ENCODE results near the gene SLC8A2. TPM values are rescaled to one million over a fixed set of nuclear protein-coding genes. Genes with fewer than 3 reads are reported as not detected.

SLC8A2 gene
- total RNA-seq, 1 experiment from 2014 or later = 0.10 TPM

DNA sequence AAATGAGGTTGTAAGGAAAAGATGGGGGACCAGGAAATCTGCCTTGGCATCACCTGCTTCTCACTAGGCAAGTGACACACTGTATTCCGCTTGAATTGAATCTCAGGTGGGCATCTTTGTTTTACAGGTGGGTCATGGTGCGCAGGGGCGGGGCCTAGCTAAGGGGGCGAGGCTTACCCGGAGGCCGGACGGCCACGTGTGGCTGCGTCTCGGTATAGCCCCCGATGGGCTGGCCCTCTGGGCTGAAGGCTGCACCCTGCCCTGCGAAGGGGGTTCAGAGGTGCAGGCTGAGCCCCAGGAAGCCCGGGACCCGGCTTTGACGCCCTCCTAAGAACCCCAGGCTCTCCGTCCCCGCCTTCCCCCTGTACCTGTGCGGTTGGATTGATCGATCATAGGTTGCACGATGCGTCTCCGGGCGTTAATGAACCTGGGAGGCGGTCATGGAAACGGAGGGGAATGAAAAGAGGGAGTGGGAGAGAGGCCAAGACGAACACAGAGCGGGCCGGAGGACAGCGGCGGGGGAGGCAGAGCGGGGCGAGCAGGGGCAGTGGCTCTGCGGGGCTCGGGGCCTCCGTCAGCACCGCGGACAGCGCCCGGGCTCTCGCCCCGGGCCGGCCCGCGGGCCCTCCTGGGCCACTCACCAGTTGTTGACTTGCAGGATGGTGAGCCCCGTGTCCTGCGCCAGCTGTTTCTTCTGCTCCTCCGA lies 64.8 kb downstream of the SLC8A2 start:
- no peak overlapping the region for H3K27ac ChIP-seq (ENCODE audit: low read length)
- in situ Hi-C loops (cut with HindIII; ENCODE audit: low pct_unique_long_range_greater_than_20kb, low sequenced_read_pairs) = no loop called here
- no peaks in the 10 kb centered on the region for H3K36me3 ChIP-seq (ENCODE audit: control insufficient read depth, insufficient read depth, low read length)
- POLR2A ChIA-PET = no interaction called here
- ATAC-seq = peak; percentile 54
- intact Hi-C loops (cut with micrococcal nuclease; ENCODE audit: unreplicated experiment) = no loop called here
- BruUV-seq (replicated peaks) = no TSS peak
- H3K4me3 ChIP-seq (ENCODE audit: low read depth in 2 of 2, low read length in 2 of 2) = no peak overlapping the region
- CTCF ChIA-PET = no interaction called here
- no peak for DNase-seq (ENCODE audit: low read depth, low spot score)
- no peak for TF ChIP-seq TCF7L2 (IDR thresholded peaks at IDR 0.05; ENCODE audit: low read depth, low read length)
- TF ChIP-seq, protein P1, sequence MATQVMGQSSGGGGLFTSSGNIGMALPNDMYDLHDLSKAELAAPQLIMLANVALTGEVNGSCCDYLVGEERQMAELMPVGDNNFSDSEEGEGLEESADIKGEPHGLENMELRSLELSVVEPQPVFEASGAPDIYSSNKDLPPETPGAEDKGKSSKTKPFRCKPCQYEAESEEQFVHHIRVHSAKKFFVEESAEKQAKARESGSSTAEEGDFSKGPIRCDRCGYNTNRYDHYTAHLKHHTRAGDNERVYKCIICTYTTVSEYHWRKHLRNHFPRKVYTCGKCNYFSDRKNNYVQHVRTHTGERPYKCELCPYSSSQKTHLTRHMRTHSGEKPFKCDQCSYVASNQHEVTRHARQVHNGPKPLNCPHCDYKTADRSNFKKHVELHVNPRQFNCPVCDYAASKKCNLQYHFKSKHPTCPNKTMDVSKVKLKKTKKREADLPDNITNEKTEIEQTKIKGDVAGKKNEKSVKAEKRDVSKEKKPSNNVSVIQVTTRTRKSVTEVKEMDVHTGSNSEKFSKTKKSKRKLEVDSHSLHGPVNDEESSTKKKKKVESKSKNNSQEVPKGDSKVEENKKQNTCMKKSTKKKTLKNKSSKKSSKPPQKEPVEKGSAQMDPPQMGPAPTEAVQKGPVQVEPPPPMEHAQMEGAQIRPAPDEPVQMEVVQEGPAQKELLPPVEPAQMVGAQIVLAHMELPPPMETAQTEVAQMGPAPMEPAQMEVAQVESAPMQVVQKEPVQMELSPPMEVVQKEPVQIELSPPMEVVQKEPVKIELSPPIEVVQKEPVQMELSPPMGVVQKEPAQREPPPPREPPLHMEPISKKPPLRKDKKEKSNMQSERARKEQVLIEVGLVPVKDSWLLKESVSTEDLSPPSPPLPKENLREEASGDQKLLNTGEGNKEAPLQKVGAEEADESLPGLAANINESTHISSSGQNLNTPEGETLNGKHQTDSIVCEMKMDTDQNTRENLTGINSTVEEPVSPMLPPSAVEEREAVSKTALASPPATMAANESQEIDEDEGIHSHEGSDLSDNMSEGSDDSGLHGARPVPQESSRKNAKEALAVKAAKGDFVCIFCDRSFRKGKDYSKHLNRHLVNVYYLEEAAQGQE (IDR thresholded peaks at IDR 0.05; ENCODE audit: insufficient read depth in 1 of 2, low read depth in 2 of 2, low read length in 1 of 2) = peak; percentile 82 to 91
- no peaks in the 10 kb centered on the region for H3K4me1 ChIP-seq (ENCODE audit: control insufficient read depth, insufficient read depth, low read length)
- no peaks in the 10 kb centered on the region for H3K9me3 ChIP-seq (ENCODE audit: control insufficient read depth, insufficient read depth, low read depth, low read length)
- H3K27me3 ChIP-seq (ENCODE audit: control insufficient read depth, insufficient read depth, low read length) = no peaks in the 10 kb centered on the region

DNA sequence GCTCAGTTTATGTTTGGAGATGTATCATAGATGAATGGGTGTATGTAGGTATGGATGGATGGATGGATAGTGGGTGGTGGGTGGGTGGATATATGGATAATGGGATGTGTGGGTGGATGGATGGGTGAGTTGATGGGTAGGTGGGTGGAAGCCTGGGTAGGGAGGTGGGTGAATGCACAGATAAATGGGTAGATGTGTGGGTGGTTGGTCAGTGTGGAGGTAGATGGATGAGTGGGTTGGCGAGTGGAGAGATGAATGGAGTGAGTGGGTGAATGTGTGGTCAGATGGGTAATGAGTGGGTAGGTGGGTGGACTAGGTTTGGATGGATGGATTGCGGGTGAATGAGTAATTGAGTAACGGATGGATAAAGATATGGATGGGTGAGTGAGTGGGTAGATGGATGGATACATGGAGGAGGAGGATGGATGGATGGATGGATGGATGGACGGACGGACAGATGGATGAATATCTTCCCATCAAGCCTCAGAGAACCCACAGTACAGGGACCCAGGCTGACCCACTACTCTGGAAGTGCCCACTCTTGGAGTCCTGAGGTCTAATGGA lies 65.8 kb downstream of the SLC8A2 start:
- H3K27ac ChIP-seq (ENCODE audit: low read length) = no peak overlapping the region
- H3K4me1 ChIP-seq (ENCODE audit: control insufficient read depth, insufficient read depth, low read length) = no peaks in the 10 kb centered on the region
- CTCF ChIA-PET = no interaction called here
- in situ Hi-C loops (cut with HindIII; ENCODE audit: low pct_unique_long_range_greater_than_20kb, low sequenced_read_pairs) = no loop called here
- H3K36me3 ChIP-seq (ENCODE audit: control insufficient read depth, insufficient read depth, low read length) = no peaks in the 10 kb centered on the region
- no TSS peak for BruUV-seq (replicated peaks)
- ATAC-seq = no peak
- TF ChIP-seq, protein P2, sequence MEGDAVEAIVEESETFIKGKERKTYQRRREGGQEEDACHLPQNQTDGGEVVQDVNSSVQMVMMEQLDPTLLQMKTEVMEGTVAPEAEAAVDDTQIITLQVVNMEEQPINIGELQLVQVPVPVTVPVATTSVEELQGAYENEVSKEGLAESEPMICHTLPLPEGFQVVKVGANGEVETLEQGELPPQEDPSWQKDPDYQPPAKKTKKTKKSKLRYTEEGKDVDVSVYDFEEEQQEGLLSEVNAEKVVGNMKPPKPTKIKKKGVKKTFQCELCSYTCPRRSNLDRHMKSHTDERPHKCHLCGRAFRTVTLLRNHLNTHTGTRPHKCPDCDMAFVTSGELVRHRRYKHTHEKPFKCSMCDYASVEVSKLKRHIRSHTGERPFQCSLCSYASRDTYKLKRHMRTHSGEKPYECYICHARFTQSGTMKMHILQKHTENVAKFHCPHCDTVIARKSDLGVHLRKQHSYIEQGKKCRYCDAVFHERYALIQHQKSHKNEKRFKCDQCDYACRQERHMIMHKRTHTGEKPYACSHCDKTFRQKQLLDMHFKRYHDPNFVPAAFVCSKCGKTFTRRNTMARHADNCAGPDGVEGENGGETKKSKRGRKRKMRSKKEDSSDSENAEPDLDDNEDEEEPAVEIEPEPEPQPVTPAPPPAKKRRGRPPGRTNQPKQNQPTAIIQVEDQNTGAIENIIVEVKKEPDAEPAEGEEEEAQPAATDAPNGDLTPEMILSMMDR (IDR thresholded peaks at IDR 0.05) = no peak
- TF ChIP-seq, protein P1 (IDR thresholded peaks at IDR 0.05; ENCODE audit: insufficient read depth in 1 of 2, low read depth in 2 of 2, low read length in 1 of 2) = no peak
- TF ChIP-seq POLR2AphosphoS5 (IDR thresholded peaks at IDR 0.05; ENCODE audit: low read depth, low read length) (no peak), SIN3A (IDR thresholded peaks at IDR 0.05; ENCODE audit: borderline replicate concordance, insufficient read depth, low read depth, low read length) (no peak), TCF7L2 (IDR thresholded peaks at IDR 0.05; ENCODE audit: low read depth, low read length) (no peak)
- POLR2A ChIA-PET = no interaction called here
- no peak for DNase-seq (ENCODE audit: low read depth, low spot score)
- no peaks in the 10 kb centered on the region for H3K27me3 ChIP-seq (ENCODE audit: control insufficient read depth, insufficient read depth, low read length)
- no peaks in the 10 kb centered on the region for H3K9me3 ChIP-seq (ENCODE audit: control insufficient read depth, insufficient read depth, low read depth, low read length)
- H3K4me3 ChIP-seq (ENCODE audit: low read depth in 2 of 2, low read length in 2 of 2) = no peak overlapping the region
- intact Hi-C loops (cut with micrococcal nuclease; ENCODE audit: unreplicated experiment) = no loop called here

Data from Panc1 (cell line).